ENCODE results near the gene TNKS1BP1. TPM values are rescaled to one million over a fixed set of nuclear protein-coding genes. Genes with fewer than 3 reads are reported as not detected.

Gene TNKS1BP1
- total RNA-seq, 1 experiment from 2014 or later = 27.1 TPM

Other genes starting within 250 kb of the TNKS1BP1 start
- gene LRRC55, start 143.0 kb downstream of the TNKS1BP1 start, total RNA-seq (2014; rRNA removed; shearing (Covaris generic)) = not detected in 2 replicates
- not detected in 2 replicates for gene APLNR, start 87.7 kb downstream of the TNKS1BP1 start, total RNA-seq (2014; rRNA removed; shearing (Covaris generic))
- gene SSRP1, start 10.9 kb upstream of the TNKS1BP1 start, total RNA-seq (2014; rRNA removed; shearing (Covaris generic)) = 133 and 186 TPM in 2 replicates
- not detected in 2 replicates for gene P2RX3, start 13.4 kb upstream of the TNKS1BP1 start, total RNA-seq (2014; rRNA removed; shearing (Covaris generic))
- gene PRG3, start 56.2 kb upstream of the TNKS1BP1 start, total RNA-seq (2014; rRNA removed; shearing (Covaris generic)) = not detected in 2 replicates
- gene PRG2, start 65.7 kb upstream of the TNKS1BP1 start, total RNA-seq (2014; rRNA removed; shearing (Covaris generic)) = not detected in 2 replicates
- gene SLC43A3, start 102.2 kb upstream of the TNKS1BP1 start, total RNA-seq (2014; rRNA removed; shearing (Covaris generic)) = 49.5 and 62.2 TPM in 2 replicates
- not detected in 2 replicates for gene RTN4RL2, start 135.6 kb upstream of the TNKS1BP1 start, total RNA-seq (2014; rRNA removed; shearing (Covaris generic))
- gene SLC43A1, start 190.8 kb upstream of the TNKS1BP1 start, total RNA-seq (2014; rRNA removed; shearing (Covaris generic)) = 6.0 and 6.4 TPM in 2 replicates
- gene TIMM10, start 205.8 kb upstream of the TNKS1BP1 start, total RNA-seq (2014; rRNA removed; shearing (Covaris generic)) = 105 and 157 TPM in 2 replicates
- gene SMTNL1, start 212.6 kb upstream of the TNKS1BP1 start, total RNA-seq (2014; rRNA removed; shearing (Covaris generic)) = not detected in 2 replicates
- gene UBE2L6, start 242.7 kb upstream of the TNKS1BP1 start, total RNA-seq (2014; rRNA removed; shearing (Covaris generic)) = 8.6 and 17.3 TPM in 2 replicates